K562 (cell line): ENCODE data around the gene MLC1. TPM values are rescaled to one million over a fixed set of nuclear protein-coding genes. Genes with fewer than 3 reads are reported as not detected.

Experiments used
- BCL6 ChIP-seq: fragments of 250-450 bp; sonication (Bioruptor Pico); IDR thresholded peaks from 2 replicates; pipeline ENCODE4 v1.4.0; 2020
- CGGBP1 ChIP-seq: fragments of 250-450 bp; sonication (Bioruptor Pico); IDR thresholded peaks from 2 replicates; pipeline ENCODE4 v1.9.0; 2021; ENCODE audit warnings: mild to moderate bottlenecking
- CHD1 ChIP-seq: fragments of 200-600 bp; sonication (generic); IDR thresholded peaks from one replicate; pipeline ENCODE4 v1.6.1; 2012; ENCODE audit warnings: mild to moderate bottlenecking, moderate library complexity, low read length, inconsistent platforms
- CHD4 ChIP-seq: fragments of 200-600 bp; sonication (generic); IDR thresholded peaks from 3 replicates; pipeline ENCODE4 v1.6.1; 2012; ENCODE audit warnings: low read depth, mild to moderate bottlenecking, mixed read lengths, low read length, inconsistent platforms; ENCODE audit not compliant: insufficient read depth, insufficient replicate concordance, poor library complexity, severe bottlenecking
- CTBP1 ChIP-seq: fragments of 450-650 bp; IDR thresholded peaks from 2 replicates; pipeline ENCODE4 v1.6.1; 2016; ENCODE audit warnings: borderline replicate concordance
- KLF13 ChIP-seq: fragments of 450-650 bp; IDR thresholded peaks from 2 replicates; pipeline ENCODE4 v1.6.1; 2016; ENCODE audit warnings: missing genetic modification characterization, low read depth, mild to moderate bottlenecking, missing compliant biosample characterization, moderate library complexity, borderline replicate concordance
- NCOA1 ChIP-seq: fragments of 450-650 bp; IDR thresholded peaks from 2 replicates; pipeline ENCODE4 v1.6.1; 2016; ENCODE audit warnings: low read depth
- NCOA2 ChIP-seq, 2 experiments: fragments of 450-650 bp; IDR thresholded peaks; 2 replicates each; pipeline ENCODE4 v1.6.1; 2018; ENCODE audit warnings: mild to moderate bottlenecking in 2 of 2, moderate library complexity in 1 of 2; ENCODE audit not compliant: partially characterized antibody in 2 of 2
- NFATC3 ChIP-seq: fragments of 450-650 bp; IDR thresholded peaks from 2 replicates; pipeline ENCODE4 v1.6.1; 2017; ENCODE audit warnings: mild to moderate bottlenecking
- POLR2AphosphoS2 ChIP-seq: IDR thresholded peaks from 2 replicates; pipeline ENCODE4 v1.6.1; 2012; ENCODE audit warnings: low read length, improper control_type of control experiment
- POLR2B ChIP-seq: fragments of 450-650 bp; IDR thresholded peaks from 2 replicates; pipeline ENCODE4 v1.6.1; 2018; ENCODE audit warnings: low read depth; ENCODE audit not compliant: partially characterized antibody
- PTBP1 ChIP-seq: fragments of 200-400 bp; formaldehyde crosslinking; IDR thresholded peaks from 2 replicates; pipeline ENCODE4 v1.6.1; 2017; ENCODE audit warnings: low read depth, low read length
- PTTG1 ChIP-seq: fragments of 450-650 bp; IDR thresholded peaks from 2 replicates; pipeline ENCODE4 v1.6.1; 2016; ENCODE audit warnings: low read depth, mild to moderate bottlenecking, missing genetic modification characterization, missing compliant biosample characterization
- PURB ChIP-seq: sonication (generic); formaldehyde crosslinking; IDR thresholded peaks from 2 replicates; pipeline ENCODE4 v1.9.0; 2021; ENCODE audit warnings: low read depth, mild to moderate bottlenecking, missing genetic modification reagents
- RB1 ChIP-seq: fragments of 450-650 bp; IDR thresholded peaks from 2 replicates; pipeline ENCODE4 v1.6.1; 2017; ENCODE audit warnings: low read depth, mild to moderate bottlenecking
- RFX7 ChIP-seq: fragments of 250-450 bp; sonication (Bioruptor Pico); IDR thresholded peaks from 2 replicates; pipeline ENCODE4 v1.5.1; 2021; ENCODE audit warnings: mild to moderate bottlenecking
- ZBTB8A ChIP-seq: fragments of 450-650 bp; IDR thresholded peaks from 2 replicates; pipeline ENCODE4 v1.6.1; 2018; ENCODE audit warnings: mild to moderate bottlenecking, moderate library complexity; ENCODE audit not compliant: partially characterized antibody
- ZFP36 ChIP-seq: fragments of 150-350 bp; IDR thresholded peaks from 2 replicates; pipeline ENCODE4 v1.6.1; 2018; ENCODE audit warnings: low read length, low read depth; ENCODE audit not compliant: partially characterized antibody
- ZNF12 ChIP-seq: sonication (generic); formaldehyde crosslinking; IDR thresholded peaks from 2 replicates; pipeline ENCODE4 v1.4.0; 2020; ENCODE audit warnings: mild to moderate bottlenecking, missing genetic modification reagents
- ZNF133 ChIP-seq: fragments of 250-450 bp; sonication (Bioruptor Pico); IDR thresholded peaks from 2 replicates; pipeline ENCODE4 v1.4.0; 2020; ENCODE audit warnings: mild to moderate bottlenecking
- ZZZ3 ChIP-seq: fragments of 450-650 bp; IDR thresholded peaks from 2 replicates; pipeline ENCODE4 v1.6.1; 2016; ENCODE audit warnings: antibody characterized with exemption, mild to moderate bottlenecking, moderate library complexity
- polyA plus RNA-seq, 8 experiments: library from polyadenylated mRNA; depleted of rRNA in 4 of 8; stranded (reverse) in 5 of 8; unstranded in 3 of 8; fragments of >200 nt; fragmentation: Nextera tagmentation in 2 of 8; fragmentation: Illumina TruSeq in 1 of 8; extraction: Ambion mirVana in 2 of 8; extraction: Trizol in 1 of 8; gene quantifications; 2 replicates each; pipeline versions ENCODE4 v1.2.1 to v1.2.3, GENCODE V29; 2011 to 2014; ENCODE audit warnings: inconsistent platforms in 1 of 8, missing spikeins in 1 of 8
- total RNA-seq, 7 experiments: library from RNA; depleted of rRNA in 6 of 7; stranded (reverse); fragments of >200 nt in 6 of 7; fragmentation: Illumina TruSeq in 2 of 7; extraction: Trizol in 2 of 7; gene quantifications; 2 replicates each; pipeline versions ENCODE4 v1.2.1 to v1.2.3, GENCODE V29; 2011 to 2021; ENCODE audit warnings: low replicate concordance in 1 of 7
- TF ChIP-seq, protein P1 (sequence below): fragments of 450-650 bp; IDR thresholded peaks from 2 replicates; pipeline ENCODE4 v1.6.1; 2016; ENCODE audit warnings: antibody characterized with exemption
- TF ChIP-seq, protein P2 (sequence below): fragments of 450-650 bp; IDR thresholded peaks from 2 replicates; pipeline ENCODE4 v1.7.0; 2016; ENCODE audit warnings: borderline replicate concordance
- TF ChIP-seq, protein P3 (sequence below), 2 experiments: fragments of 450-650 bp in 1 of 2; IDR thresholded peaks; 2 replicates each; pipeline ENCODE4 v1.6.1; 2011 to 2017; ENCODE audit warnings: low read depth in 2 of 2, antibody characterized with exemption in 1 of 2, borderline replicate concordance in 1 of 2, low read length in 1 of 2, mild to moderate bottlenecking in 1 of 2, mixed read lengths in 1 of 2; ENCODE audit not compliant: control insufficient read depth in 1 of 2

Gene MLC1
- total and polyA plus RNA-seq, 9 of the 15 experiments (the other 6 are each of a cell fraction or from before 2014, with no cell fraction given) = 0.06 to 0.98 (median 0.39) TPM

DNA sequence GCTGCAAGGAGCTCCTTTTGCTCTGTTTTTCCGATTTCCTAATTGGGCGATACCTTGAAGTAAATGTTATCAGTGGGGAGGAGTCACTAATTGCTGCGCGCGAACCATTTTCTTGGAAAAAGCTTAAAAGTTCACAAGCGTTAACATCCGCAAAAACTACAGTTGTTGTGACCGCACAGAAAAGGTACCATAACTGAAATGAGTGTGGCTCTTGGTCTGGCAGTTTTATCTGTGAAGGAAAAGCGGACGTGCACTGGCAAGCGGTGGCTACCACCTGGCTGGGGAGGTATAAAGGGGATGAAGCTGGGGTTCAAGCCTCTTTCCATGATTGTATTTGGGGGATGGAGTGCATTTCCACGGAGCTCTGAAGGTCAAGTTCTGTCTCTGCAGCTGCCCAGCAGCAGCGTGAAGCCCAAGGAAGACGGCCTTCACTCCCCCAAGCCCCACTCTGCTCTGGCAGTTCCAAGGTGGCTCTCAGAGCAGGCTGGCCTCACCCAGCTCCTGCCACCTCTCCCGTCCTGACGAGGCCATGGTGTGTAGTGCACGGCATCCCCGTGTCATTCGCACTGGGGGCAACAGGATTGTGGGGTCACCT is 32.0 kb upstream of the MLC1 start (continued):
- no peak for TF ChIP-seq PURB (CRISPR knock-in tag)
- TF ChIP-seq NFATC3 = no peak
- no peak for TF ChIP-seq POLR2AphosphoS2
- no peak for TF ChIP-seq CHD1
- no peak for TF ChIP-seq CGGBP1
- TF ChIP-seq NCOA2 (IDR thresholded peaks at IDR 0.05; ENCODE audit: partially characterized antibody in 2 of 2) = no peak
- TF ChIP-seq ZNF12 (CRISPR knock-in tag) = no peak
- no peak for TF ChIP-seq KLF13
- TF ChIP-seq ZBTB8A = no peak
- no peak for TF ChIP-seq RB1
- no peak for TF ChIP-seq PTBP1
- TF ChIP-seq, protein P1, sequence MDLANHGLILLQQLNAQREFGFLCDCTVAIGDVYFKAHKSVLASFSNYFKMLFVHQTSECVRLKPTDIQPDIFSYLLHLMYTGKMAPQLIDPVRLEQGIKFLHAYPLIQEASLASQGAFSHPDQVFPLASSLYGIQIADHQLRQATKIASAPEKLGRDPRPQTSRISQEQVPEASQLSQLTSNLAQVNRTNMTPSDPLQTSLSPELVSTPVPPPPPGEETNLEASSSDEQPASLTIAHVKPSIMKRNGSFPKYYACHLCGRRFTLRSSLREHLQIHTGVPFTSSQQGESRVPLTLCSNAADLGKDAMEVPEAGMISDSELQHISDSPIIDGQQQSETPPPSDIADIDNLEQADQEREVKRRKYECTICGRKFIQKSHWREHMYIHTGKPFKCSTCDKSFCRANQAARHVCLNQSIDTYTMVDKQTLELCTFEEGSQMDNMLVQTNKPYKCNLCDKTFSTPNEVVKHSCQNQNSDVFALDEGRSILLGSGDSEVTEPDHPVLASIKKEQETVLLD = no peak
- peak; percentile 39 for TF ChIP-seq POLR2B
- TF ChIP-seq CHD4 = no peak
- TF ChIP-seq ZZZ3 = no peak
- no peak for TF ChIP-seq BCL6
- TF ChIP-seq, protein P2, sequence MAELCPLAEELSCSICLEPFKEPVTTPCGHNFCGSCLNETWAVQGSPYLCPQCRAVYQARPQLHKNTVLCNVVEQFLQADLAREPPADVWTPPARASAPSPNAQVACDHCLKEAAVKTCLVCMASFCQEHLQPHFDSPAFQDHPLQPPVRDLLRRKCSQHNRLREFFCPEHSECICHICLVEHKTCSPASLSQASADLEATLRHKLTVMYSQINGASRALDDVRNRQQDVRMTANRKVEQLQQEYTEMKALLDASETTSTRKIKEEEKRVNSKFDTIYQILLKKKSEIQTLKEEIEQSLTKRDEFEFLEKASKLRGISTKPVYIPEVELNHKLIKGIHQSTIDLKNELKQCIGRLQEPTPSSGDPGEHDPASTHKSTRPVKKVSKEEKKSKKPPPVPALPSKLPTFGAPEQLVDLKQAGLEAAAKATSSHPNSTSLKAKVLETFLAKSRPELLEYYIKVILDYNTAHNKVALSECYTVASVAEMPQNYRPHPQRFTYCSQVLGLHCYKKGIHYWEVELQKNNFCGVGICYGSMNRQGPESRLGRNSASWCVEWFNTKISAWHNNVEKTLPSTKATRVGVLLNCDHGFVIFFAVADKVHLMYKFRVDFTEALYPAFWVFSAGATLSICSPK = no peak
- 0 out of 2 replicates have a peak, but pooled peaks have one; percentile 30 for TF ChIP-seq NCOA1
- TF ChIP-seq ZNF133 = no peak
- no peak for TF ChIP-seq RFX7 (CRISPR knock-in tag)
- TF ChIP-seq CTBP1 = peak; percentile 54; the same call in 1 of the 2 replicates
- no peak for TF ChIP-seq PTTG1 (tag)
- no peak for TF ChIP-seq ZFP36
- TF ChIP-seq, protein P3, sequence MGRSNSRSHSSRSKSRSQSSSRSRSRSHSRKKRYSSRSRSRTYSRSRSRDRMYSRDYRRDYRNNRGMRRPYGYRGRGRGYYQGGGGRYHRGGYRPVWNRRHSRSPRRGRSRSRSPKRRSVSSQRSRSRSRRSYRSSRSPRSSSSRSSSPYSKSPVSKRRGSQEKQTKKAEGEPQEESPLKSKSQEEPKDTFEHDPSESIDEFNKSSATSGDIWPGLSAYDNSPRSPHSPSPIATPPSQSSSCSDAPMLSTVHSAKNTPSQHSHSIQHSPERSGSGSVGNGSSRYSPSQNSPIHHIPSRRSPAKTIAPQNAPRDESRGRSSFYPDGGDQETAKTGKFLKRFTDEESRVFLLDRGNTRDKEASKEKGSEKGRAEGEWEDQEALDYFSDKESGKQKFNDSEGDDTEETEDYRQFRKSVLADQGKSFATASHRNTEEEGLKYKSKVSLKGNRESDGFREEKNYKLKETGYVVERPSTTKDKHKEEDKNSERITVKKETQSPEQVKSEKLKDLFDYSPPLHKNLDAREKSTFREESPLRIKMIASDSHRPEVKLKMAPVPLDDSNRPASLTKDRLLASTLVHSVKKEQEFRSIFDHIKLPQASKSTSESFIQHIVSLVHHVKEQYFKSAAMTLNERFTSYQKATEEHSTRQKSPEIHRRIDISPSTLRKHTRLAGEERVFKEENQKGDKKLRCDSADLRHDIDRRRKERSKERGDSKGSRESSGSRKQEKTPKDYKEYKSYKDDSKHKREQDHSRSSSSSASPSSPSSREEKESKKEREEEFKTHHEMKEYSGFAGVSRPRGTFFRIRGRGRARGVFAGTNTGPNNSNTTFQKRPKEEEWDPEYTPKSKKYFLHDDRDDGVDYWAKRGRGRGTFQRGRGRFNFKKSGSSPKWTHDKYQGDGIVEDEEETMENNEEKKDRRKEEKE (IDR thresholded peaks at IDR 0.05; ENCODE audit: borderline replicate concordance in 1 of 2, control insufficient read depth in 1 of 2, low read depth in 2 of 2, low read length in 1 of 2) = no peak
